SH-SY5Y (cell line): Measurements from ENCODE around the gene CTTN.

Experiments
- GATA2 ChIP-seq: IDR thresholded peaks from 2 replicates; pipeline ENCODE4 v1.6.1; 2011; ENCODE audit warnings: mild to moderate bottlenecking, low read depth, low read length
- GATA3 ChIP-seq: IDR thresholded peaks from 2 replicates; pipeline ENCODE4 v1.6.1; 2011; ENCODE audit warnings: low read depth, mild to moderate bottlenecking, low read length, moderate library complexity

CTTN gene

GRCh38 chr11:70397336-70397982, 870 bp upstream of the CTTN start:
- TF ChIP-seq GATA2 (no peak), GATA3 (no peak)

- TF ChIP-seq GATA3 (no peak), GATA2 (no peak)
These were observed 728 bp downstream of the CTTN start for GRCh38 chr11:70398834-70399680.

GRCh38 chr11:70399681-70400112, 1.4 kb downstream of the CTTN start:
- no peak for TF ChIP-seq GATA3
- TF ChIP-seq GATA2 = no peak

GRCh38 chr11:70400643-70401042, 2.3 kb downstream of the CTTN start:
- TF ChIP-seq GATA3 (no peak), GATA2 (no peak)

GRCh38 chr11:70402016-70402415, 3.7 kb downstream of the CTTN start:
- TF ChIP-seq GATA3 (no peak), GATA2 (no peak)

GRCh38 chr11:70402685-70403084, 4.4 kb downstream of the CTTN start:
- TF ChIP-seq GATA3 = no peak
- no peak for TF ChIP-seq GATA2

- TF ChIP-seq GATA3 = no peak
- TF ChIP-seq GATA2 = no peak
These were observed 5.9 kb downstream of the CTTN start for GRCh38 chr11:70404244-70404643.

GRCh38 chr11:70405679-70406395, 7.5 kb downstream of the CTTN start:
- TF ChIP-seq GATA2 (no peak), GATA3 (no peak)

GRCh38 chr11:70407121-70407520, 8.8 kb downstream of the CTTN start:
- no peak for TF ChIP-seq GATA2
- TF ChIP-seq GATA3 = no peak

- TF ChIP-seq GATA3 = no peak
- TF ChIP-seq GATA2 = no peak
These were observed 9.5 kb downstream of the CTTN start for GRCh38 chr11:70407814-70408213.

- TF ChIP-seq GATA3 (no peak), GATA2 (no peak)
These were observed 11.1 kb downstream of the CTTN start for GRCh38 chr11:70409437-70409836.

- TF ChIP-seq GATA3 = no peak
- TF ChIP-seq GATA2 = no peak
These were observed 11.5 kb downstream of the CTTN start for GRCh38 chr11:70409871-70410270.

- TF ChIP-seq GATA3 (no peak), GATA2 (no peak)
These were observed 12.2 kb downstream of the CTTN start for GRCh38 chr11:70410276-70411205.

GRCh38 chr11:70411713-70412452, 13.6 kb downstream of the CTTN start:
- TF ChIP-seq GATA2 = no peak
- no peak for TF ChIP-seq GATA3
